ENCODE data around the gene GP9.
A peak's percentile ranks its signal among the peaks of the same experiment; 100 is the strongest.

Gene GP9

DNA sequence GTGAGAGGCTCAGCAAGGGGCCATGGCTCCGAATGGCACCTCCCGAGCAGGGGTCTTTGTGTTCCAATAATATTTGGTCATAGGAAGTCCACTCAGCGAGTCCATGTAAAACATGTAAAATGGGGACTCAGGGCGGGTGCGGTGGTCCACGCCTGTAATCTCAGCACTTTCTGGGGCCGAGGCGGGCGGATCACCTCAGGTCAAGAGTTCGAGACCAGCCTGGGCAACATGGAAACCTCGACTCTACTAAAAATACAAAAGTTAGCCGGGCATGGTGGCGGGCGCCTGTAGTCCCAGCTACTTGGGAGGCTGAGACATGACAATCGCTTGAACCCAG is 33.1 kb upstream of the GP9 start:
- TF ChIP-seq ZFX (IDR thresholded peaks at IDR 0.05; ENCODE audit: borderline replicate concordance), result no peak
- TF ChIP-seq CTCF (IDR thresholded peaks at IDR 0.05), result 0 out of 2 replicates have a peak, but pooled peaks have one; percentile 74
- H3K27ac ChIP-seq, result no peak overlapping the region

DNA sequence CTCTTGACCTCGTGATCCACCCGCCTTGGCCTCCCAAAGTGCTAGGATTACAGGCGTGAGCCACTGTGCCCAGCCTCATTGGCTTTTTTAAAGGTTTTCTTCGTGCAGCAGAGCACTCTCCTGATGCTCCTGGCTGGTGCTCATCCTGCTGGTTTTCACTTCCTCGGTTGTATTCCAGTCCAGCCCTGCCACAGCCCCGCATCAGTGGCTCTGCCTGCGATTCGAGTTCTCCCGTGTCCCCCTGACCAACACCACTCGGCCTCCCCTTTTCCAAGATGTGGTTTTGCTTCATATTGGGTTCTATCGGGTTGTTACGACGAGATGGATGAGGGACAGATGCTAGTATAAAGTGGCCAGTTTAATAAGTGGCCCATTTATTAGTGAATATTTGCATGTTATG is 31.7 kb upstream of the GP9 start:
- TF ChIP-seq ZFX (IDR thresholded peaks at IDR 0.05; ENCODE audit: borderline replicate concordance) (no peak), CTCF (IDR thresholded peaks at IDR 0.05) (no peak)
- no peak overlapping the region for H3K27ac ChIP-seq

GRCh38 chr3:129030611-129031010 is 30.0 kb upstream of the GP9 start:
- TF ChIP-seq ZFX (IDR thresholded peaks at IDR 0.05; ENCODE audit: borderline replicate concordance), result no peak
- H3K27ac ChIP-seq, result no peak overlapping the region

- TF ChIP-seq ZFX (IDR thresholded peaks at IDR 0.05; ENCODE audit: borderline replicate concordance) (no peak), CTCF (IDR thresholded peaks at IDR 0.05) (no peak)
- H3K27ac ChIP-seq, result no peak overlapping the region
Observed at GRCh38 chr3:129031476-129032215, 28.9 kb upstream of the GP9 start.

GRCh38 chr3:129032716-129033115 is 27.9 kb upstream of the GP9 start:
- H3K27ac ChIP-seq, result no peak overlapping the region
- TF ChIP-seq ZFX (IDR thresholded peaks at IDR 0.05; ENCODE audit: borderline replicate concordance), result no peak
- no peak for TF ChIP-seq CTCF (IDR thresholded peaks at IDR 0.05)

DNA sequence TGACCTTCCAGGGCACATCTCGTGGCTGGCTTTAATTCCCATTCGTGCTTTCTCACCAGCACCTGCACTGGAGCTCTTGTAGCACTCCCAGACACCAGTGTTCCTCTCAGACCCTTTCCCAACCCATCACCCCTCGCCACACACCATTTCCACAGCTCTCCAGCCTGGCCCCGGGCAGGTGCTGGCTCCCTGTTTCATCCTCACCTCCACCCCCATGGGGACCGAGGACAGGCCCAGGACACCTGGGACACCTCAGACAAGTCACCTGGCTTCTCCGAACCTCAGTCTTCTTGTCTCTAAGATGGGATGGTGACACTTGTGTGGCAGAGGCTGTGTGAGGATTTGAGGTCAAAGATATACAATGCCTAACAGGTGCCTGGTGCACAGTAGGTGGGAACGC is 27.4 kb upstream of the GP9 start:
- TF ChIP-seq CTCF (IDR thresholded peaks at IDR 0.05) (no peak), ZFX (IDR thresholded peaks at IDR 0.05; ENCODE audit: borderline replicate concordance) (no peak)
- no peak overlapping the region for H3K27ac ChIP-seq

DNA sequence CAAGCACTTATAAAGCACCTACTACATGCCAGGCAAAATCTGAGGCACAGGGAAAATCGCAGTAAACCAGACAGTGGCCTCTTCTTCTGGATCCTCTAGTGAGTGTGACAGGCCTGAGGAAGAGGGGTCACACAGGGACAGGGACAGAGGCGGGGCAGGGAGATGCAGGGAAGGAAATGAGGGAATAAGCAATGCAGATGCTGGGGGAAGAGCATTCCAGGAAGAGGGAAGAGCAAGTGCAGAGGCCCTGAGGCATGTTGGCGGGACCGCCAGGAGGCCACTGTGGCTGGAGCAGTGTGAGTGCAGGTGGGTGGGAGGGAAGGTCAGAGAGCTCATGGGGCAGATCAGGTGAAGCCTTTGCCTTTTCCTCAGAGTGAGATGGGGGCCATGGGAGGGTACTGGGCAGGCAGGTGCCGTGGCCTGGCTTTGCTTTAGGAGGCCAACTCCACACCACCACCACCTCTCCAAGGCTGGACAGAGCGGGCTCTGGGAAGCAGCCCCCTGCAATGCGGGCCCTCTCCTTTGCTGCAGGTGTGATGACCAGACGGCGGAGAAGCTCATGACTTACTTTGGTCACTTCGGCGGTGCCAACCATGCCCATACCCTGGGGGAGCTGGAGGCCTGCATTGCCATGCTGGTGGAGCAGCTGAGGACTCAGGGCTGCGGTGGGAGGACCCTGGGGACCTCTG is 26.8 kb upstream of the GP9 start:
- no peak for TF ChIP-seq CTCF (IDR thresholded peaks at IDR 0.05)
- no peak for TF ChIP-seq ZFX (IDR thresholded peaks at IDR 0.05; ENCODE audit: borderline replicate concordance)
- H3K27ac ChIP-seq, result no peak overlapping the region

Measured in 22Rv1 (cell line).